Activated T-cell treated with anti-CD3 and anti-CD28 coated beads for 4 hours (primary cell): ENCODE data around the gene TGM5.
"Not testable (repeated sequence)": the region's sequence is repeated elsewhere in the genome, so short reads cannot be mapped to it uniquely, and the experiment has no call there.

Source experiments
- DNase-seq: peaks from one replicate; pipeline ENCODE4 v3.0.0-alpha.2; 2020

Gene TGM5, protein sequence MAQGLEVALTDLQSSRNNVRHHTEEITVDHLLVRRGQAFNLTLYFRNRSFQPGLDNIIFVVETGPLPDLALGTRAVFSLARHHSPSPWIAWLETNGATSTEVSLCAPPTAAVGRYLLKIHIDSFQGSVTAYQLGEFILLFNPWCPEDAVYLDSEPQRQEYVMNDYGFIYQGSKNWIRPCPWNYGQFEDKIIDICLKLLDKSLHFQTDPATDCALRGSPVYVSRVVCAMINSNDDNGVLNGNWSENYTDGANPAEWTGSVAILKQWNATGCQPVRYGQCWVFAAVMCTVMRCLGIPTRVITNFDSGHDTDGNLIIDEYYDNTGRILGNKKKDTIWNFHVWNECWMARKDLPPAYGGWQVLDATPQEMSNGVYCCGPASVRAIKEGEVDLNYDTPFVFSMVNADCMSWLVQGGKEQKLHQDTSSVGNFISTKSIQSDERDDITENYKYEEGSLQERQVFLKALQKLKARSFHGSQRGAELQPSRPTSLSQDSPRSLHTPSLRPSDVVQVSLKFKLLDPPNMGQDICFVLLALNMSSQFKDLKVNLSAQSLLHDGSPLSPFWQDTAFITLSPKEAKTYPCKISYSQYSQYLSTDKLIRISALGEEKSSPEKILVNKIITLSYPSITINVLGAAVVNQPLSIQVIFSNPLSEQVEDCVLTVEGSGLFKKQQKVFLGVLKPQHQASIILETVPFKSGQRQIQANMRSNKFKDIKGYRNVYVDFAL

DNA sequence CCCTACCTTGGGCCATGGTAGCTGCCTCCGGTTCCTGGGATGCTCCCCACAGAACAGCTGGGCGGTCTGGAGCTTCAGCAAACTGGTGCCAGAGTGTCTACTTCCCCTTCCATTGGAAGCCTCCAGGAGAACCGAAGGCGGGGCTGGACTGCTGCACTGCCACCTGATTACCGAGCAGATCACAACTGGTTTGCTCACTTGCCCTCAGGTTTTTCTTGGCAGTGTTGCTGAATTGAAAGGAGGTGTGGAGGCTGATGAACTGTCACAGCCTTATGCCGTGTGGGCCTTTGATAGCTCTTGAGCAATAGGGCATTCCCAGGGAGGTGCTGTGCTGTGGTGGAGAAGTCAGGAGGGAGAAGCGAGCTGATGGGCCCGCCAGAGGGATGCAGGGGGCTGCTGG lies at the start of gene TGM5:
TGM5 (minus strand) TSS at position 95 of the 400 bp plus-strand sequence; CDS start at position 16, 79 bp downstream.
- no peak for DNase-seq

DNA sequence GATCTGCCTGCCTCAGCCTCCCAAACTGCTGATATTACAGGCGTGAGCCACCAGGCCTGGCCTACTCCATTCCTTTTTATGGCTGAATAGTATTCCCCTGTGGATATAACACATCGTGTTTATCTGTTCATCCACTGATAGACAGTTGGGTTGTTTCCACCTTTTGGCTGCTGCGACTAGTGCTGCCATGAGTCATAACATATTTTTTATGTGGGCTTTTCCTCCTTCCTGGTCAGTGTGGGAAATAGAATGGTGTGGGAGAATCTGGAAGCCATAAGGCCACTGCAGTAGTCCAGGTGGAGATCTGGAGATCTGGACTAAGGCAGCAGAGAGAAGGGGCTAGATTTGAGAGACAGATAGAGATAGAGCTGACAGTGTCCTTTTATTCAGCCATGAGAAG lies 47.4 kb upstream of the TGM5 start:
- no peak for DNase-seq

DNA sequence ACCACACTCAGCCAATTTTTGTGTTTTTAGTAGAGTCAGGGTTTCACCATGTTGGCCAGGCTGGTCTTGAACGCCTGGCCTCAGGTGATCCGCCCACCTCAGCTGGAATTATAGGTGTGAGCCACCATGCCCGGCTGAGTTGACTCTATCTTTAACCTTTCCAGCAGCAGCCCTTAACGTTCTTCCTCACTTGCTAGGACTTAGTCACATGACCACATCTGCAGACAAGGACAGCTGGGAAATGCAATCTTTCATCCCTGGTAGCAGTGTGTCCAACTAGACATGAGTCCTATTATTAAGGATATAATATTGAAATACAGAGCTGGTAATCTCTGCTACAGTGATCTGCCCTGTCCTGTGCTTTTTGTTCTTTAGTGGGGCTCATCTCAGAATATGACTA lies 45.6 kb upstream of the TGM5 start:
- no peak for DNase-seq

DNA sequence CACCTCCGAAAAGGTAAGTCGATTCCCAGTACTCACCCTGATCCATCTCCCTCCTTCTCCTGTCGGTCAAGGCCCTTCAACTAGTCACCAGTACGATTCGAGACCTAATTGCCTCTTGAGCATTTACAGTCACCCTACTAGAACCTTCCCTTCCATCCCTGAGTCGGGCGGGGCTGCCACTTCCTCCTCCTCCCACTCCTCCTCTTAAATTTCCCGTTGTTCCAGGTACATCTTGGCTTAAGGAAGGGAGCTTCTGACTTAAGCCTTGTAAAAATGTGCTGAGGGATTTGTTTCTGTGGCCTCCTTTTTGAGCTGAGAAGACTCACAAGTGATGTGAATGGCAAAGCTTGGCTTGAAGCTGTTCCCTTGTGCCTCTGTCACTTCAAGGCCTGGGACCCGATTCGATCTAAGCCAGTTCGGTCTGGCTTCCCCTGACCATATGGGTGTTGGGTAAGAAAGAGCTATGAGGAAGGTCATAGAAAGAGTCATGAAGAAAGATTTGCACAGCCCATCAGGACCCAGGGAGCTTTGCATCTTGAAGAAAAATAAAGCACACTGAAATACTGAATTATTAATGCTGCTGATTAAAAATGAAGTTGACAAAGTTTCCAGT lies 35.6 kb upstream of the TGM5 start, which contains the start of gene TGM7:
TGM7 (minus strand) TSS at position 51 of the 613 bp plus-strand sequence.
- no peak for DNase-seq

DNA sequence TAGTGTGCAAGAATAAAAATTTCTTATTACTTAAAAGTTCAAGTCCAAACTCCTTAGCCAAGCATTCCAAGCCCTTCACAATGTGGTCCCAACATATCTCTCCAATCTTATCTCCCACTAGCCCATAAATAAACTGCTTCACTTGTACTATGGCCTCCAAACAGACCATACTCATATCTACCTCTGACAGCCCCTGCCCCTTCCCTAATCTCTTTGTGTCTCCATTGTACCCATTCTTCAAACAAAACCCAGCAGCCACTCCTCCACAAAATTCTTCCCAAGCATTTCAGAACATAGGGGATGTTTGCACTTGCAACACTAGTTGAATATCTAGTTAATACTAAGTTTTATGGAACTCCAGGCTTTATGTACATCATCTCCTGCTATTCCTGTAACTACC lies 33.2 kb upstream of the TGM5 start:
- no peak for DNase-seq

DNA sequence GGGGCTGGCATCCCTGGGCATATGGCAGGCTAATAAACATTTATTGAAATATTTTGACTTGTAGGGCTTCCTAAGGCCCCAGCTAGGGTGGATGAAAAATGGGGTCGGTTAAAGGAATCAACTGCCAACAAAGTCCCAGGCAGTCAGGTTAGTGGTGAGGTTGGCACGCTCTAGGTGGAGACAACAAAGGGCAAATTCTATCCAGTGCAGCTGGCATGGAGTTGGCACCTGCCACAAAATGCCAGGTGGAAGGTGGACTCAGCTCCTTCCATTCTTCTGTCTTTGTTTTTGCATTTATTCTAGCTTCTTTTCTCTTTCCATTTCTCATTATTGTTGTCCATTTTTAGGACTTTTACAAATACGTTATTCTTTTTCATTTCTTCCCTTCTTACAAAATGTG lies 32.7 kb upstream of the TGM5 start:
- no peak for DNase-seq

DNA sequence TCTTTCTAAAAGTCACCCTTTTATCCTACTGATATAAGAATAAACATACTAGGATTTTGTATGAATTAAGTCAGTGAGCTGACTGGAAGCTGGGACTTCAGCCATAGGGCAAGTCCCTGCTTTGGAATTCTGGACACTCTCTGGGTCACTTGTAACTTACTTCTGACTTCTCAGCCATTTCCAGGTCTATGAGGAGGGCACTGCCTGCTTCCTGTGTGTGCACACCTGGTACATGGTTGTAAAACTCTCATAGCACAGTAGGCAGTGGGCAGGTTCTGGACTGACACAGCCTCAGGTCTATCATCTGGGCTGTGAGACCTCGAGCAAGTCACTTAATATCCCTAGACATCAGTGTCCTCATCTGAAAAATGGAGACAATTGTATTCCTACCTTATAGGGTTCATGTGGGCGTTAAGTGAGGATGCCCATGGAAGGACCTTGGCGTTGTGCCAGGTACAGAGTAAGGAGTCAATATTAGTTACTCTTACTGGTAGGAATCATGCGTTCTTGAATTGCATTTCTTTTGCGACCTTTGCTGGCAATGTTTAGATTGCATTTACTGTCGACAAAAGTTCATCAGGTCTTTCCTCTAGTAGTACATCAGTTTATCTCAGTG lies 27.5 kb upstream of the TGM5 start:
- DNase-seq, result no peak

DNA sequence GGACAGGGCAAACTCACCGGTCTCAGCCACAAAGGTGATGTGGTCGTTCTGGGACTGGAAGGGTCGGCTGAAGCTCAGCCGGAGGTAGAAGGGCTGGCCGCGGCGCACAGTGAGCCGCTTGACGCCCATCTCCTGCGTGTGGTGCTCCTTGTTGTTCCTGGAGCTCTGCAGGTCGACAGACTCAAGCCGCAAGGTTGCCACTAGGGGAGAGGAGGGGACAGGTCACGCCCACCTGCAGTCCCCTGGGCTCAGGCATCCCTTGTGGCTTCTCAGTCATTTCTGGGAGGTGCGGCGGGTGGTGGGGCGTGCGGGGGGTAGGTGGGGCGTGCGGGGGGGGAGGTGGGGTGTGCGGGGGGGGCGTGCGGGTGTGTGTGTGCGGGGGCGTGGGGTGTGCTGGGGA lies 26.7 kb upstream of the TGM5 start:
- no peak for DNase-seq

DNA sequence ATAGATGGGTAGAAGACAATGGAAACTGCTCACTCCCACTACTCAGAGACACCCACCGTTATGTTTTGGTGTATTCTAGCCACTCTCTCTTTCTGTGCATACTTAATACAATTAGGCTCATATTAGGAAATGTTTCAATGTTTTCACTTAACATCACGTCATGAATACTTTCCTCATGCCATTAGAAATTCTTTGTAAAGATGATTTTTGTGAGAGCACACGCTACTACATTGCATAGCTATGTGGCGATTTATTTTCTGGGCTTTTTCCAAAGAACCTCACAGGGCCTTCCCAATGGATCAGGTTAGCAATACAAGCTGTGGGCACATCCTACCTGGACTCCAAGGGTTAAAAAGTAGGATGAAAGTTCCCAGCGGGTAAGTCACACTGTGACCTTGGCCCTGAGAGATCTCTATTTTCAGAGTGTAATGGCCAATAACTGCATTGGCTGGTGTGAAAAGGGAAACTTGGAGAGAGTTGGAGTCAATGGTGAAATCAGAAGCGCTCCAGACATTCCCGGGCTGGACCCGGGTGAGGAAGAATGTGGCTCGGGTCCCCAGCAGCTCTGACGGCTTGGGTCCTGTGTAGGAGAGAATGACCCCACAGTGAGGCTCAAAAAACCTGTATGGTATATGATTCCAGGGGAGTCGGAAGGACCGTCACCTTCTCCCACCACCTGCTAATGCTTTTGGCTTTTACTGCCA lies 25.8 kb upstream of the TGM5 start:
- DNase-seq, result no peak

DNA sequence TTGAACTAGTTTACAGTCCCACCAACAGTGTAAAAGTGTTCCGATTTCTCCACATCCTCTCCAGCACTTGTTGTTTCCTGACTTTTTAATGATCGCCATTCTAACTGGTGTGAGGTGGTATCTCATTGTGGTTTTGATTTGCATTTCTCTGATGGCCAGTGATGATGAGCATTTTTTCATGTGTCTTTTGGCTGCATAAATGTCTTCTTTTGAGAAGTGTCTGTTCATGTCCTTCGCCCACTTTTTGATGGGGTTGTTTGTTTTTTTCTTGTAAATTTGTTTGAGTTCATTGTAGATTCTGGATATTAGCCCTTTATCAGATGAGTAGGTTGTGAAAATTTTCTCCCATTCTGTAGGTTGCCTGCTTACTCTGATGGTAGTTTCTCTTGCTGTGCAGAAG lies 22.9 kb upstream of the TGM5 start:
- DNase-seq, result not testable (repeated sequence)

DNA sequence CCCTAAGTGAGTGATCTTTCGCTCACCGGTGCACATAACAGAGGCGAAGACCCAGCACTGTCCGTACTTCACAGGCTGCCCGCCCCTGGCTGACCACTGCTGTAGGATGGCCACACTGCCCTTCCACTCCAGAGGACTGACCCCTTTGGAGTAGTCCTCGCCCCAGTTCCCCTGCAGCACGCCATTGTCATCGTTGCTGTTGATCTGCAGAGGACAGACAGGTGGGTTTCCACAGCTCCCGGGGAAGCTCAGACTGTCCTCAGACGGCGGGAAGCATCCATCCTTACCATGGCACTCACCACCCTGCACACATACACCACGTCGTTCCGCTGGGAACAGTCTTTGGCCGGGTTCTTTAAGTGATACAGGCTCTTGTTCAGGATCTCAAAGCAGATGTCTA lies 20.5 kb upstream of the TGM5 start:
- no peak for DNase-seq

DNA sequence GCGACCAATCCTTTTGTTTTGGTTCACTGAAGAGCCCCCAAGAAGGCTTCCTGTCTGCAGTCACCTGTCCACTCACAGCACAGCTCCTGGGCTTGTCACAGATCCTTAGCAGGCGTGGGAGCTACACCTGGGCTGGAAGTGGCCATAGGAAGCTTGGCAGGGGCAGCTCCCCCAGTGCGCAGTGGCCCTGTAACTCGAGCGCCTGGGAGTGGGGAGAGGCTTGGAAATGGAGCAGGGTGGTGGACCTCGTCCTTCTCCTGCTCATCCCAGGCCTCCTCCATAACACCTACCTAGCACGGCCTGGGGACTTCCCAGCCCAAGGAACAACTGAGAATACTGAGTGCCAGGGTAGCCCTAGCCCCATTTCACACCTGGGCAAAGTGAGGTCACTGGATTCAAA lies 19.3 kb upstream of the TGM5 start:
- no peak for DNase-seq

DNA sequence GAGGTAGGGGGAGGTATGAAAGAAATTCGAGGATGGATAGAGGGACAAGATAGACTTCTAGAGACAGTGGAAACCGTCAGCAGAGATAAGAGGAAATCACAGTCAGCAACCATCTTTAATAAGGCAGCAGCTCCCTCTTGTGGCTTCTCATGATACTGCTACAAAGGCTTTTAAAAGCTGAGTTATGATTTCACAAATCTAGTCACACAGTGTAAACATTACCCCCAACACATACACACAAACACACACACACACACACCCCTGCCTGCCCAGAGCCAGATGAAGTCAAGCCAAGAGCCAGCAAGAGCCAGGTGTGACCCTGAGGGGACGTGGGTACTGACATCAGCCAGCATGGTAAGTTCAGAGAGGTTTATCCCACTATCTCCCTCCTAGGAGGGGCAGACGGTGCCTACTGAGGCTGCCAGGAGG lies 18.9 kb upstream of the TGM5 start:
- DNase-seq, result peak; percentile 51

DNA sequence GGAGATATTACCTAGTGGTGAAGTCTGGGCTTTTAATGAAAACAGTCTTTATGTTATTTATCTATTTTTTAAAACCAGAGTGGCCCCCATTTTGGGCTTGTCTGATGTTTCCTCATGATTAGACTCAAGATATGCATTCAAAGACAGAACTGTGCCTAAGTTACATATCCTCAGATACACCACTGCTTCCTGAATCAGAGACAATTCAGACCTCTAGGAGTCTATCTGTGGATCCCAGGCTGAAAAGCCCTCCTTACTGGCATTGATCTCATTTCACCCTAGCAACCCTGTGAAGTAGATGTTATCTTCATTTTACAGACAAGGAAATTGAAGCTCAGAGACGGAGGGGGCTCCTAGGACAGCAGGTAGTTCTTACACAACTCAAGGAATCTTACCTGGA lies 16.8 kb upstream of the TGM5 start:
- DNase-seq, result no peak

DNA sequence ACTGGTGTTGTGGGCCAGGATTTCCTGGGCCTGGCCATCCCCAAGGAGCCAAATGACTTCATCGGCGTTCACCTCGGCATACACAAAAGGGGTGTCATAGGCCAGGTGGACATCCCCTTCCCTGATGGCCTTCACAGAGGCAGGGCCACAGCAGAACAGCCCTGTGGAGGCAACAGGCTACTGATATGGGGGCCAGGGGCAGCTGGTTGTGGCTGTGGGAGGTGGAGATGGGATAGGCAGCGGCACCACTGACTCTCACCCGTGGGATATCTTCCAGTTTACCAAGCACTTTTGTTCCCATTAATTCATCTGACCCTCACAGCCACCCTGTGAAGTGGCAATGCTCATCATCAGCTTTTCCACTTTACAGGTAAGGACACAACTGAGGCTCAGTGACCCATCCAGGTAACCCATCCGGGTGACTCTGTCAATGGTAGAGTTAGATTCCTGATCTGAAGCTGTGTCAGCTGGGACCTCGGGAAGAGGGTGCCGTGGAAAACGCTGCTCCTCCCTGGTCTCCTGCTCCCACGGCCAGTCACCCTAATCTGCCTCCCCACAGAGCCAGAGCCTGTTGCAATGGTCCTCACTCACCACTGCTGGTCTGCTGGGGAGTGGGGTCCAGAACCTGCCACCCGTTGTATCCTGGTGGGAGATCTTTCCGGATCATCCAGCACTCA lies 15.3 kb upstream of the TGM5 start:
- DNase-seq, result no peak

DNA sequence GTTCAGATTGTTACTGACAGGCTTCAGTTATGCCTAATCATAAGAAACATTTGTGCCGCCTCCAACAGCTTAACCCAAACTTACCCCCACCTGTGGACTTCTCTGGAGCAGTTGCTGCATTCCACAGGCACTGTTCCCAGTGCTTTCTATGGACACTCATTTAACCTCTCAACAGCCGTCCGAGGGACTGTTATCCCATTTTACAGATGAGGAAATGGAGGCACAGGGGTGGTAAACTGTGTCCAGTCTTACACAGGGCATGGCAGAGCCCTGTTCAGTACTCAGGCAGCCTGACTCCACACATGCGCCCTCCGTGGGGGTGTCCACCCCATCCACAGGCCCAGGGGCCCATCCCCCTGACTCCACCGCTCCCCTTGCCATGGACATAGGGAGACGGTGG lies 14.3 kb upstream of the TGM5 start:
- no peak for DNase-seq

DNA sequence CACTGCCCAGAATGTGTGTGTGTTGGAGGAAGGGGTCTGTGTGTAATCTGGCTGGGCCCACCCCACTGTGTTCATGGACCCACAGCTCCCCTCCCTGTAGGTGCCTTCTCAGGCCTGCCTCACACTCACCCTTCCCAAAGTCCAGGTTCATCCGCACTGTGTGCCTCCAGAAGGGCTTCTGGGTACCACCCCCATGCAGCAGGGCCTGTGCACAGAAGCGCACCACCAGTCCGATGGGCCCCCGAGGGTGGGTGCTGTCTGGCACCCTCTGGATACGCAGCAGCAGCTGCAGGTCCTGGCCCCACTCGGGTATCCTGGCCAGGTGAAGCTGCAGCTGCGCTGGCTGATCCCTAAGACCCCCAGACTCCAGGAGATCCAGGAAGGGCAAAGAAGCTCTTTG lies 12.8 kb upstream of the TGM5 start:
- DNase-seq, result no peak

DNA sequence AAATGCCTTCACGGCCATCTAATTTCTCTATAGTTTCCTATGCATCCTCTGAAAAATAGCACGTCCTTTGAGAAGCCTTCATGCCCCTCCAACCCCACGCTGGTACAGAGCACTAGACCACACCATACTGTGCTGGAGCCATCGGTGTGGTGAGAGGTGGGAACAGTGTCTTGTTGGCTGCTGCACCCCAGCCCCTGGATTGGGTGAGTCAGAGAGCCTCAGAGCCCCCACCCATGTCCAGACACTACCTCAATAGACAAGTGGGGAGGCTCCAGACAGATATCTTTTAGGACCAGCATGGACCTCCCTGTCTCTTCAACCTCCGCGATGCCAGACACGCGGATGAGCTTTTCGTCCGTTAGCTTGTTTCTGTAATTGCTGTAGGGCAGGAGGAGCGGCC lies 12.1 kb upstream of the TGM5 start:
- no peak for DNase-seq

DNA sequence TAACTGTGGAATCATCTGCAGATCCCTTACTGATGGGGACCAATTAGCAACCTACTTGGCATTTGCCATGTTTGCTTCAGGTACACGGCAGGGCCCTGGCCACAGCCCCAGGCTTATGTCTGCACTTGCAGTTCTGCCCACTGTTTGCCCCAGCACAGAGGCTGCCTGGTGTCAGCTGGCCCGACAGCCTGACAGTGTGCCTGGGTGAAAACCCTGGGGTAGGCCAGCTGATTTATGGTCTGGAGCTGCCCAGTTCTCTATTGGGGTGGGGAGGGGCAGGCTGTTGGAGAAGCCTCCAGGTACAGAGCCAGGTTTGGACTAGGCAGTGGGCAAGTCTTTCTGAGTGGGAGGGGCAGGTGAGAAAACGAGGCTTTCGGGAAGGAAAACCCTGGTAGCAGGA lies 11.2 kb upstream of the TGM5 start:
- DNase-seq, result no peak

DNA sequence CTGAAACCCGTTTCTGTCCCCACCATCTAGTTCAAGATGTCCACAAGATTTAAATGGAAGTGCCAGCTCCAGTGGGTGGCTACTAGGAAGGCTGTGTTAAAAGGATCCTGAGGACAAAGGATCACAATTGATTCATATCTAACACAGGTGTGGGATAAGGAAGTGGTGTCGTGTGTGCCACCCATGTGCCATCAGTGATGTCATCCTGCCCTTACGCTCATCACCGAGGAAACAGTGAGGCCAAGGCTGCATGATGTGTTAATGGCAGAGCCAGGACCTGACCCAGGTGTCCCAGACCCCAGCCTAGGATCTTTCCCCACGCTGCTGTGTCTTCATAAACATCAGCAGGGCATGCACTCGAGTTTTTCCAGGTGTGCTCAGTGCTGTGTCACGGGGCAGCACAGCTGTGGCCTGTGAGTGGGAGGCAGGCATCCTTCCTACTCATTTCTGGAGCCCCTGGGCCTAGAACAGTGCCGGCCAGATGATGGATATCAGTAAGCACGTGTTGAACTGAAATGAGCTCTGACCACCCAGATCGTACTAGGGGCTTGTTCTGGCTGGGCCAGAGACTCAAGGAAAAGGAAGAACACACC lies 10.6 kb upstream of the TGM5 start:
- DNase-seq, result no peak

DNA sequence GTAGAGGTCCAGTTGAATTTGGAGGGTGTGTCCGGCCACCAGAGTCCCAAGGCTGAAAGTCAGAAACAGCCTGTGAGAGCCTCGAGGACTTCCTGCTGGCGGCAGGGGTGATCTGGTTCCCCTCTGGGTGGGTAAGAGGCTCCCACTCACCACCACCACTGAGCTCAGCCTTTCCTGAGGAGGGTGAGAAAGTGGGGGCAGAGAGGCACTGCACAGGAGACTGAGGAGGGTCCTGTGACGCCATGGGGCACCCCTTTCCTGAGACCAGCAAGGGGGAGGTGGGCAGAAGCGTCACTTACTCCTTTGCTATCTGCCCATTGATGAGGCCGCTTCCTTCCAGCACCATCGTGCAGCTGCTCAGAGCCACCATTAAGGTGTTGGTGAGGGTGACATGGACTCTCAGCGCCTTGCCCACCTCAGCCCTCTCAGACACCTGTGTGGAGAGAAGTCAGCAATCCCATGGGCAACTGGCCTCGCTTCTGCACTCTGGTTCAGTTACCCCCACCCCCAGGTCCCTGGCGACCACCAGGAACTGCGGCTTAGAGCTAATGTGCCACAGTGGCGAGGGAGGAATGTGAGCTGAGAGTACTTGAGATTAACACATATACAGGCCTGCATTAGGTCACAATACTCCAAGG lies 10.0 kb upstream of the TGM5 start:
- no peak for DNase-seq
